Muscle layer of duodenum (tissue), 2 donors: ENCODE measurements around the gene MOGAT3.
A peak's percentile ranks its signal among the peaks of the same experiment; 100 is the strongest.
"Not testable (repeated sequence)": the region's sequence is repeated elsewhere in the genome, so short reads cannot be mapped to it uniquely, and the experiment has no call there.

Experiments
- H3K27ac ChIP-seq: one replicate; pipeline ENCODE4 v1.7.0; 2013; ENCODE audit warnings: mild to moderate bottlenecking, low read length
- H3K27me3 ChIP-seq: one replicate; pipeline ENCODE4 v1.7.0; 2013; ENCODE audit warnings: low read depth, mild to moderate bottlenecking, control low read depth, low read length
- H3K36me3 ChIP-seq, 2 donors: one replicate each; pipeline ENCODE4 v1.7.0; 2013; ENCODE audit warnings: low read length in 2 of 2, control low read depth in 1 of 2, mild to moderate bottlenecking in 1 of 2; ENCODE audit not compliant: insufficient read depth in 2 of 2, control insufficient read depth in 1 of 2
- H3K4me1 ChIP-seq, 2 donors: one replicate each; pipeline ENCODE4 v1.7.0; 2013; ENCODE audit warnings: low read length in 2 of 2, mild to moderate bottlenecking in 2 of 2, control low read depth in 1 of 2, moderate library complexity in 1 of 2; ENCODE audit not compliant: insufficient read depth in 2 of 2, control insufficient read depth in 1 of 2
- H3K4me3 ChIP-seq, 2 donors: one replicate each; pipeline ENCODE4 v1.7.0; 2013; ENCODE audit warnings: low read length in 2 of 2, low read depth in 1 of 2, mild to moderate bottlenecking in 1 of 2
- H3K9me3 ChIP-seq, 2 donors: one replicate each; pipeline ENCODE4 v1.7.0; 2013; ENCODE audit warnings: low read length in 2 of 2, control low read depth in 1 of 2, mild to moderate bottlenecking in 1 of 2; ENCODE audit not compliant: control insufficient read depth in 1 of 2
- donor health status: healthy.

Gene MOGAT3

DNA sequence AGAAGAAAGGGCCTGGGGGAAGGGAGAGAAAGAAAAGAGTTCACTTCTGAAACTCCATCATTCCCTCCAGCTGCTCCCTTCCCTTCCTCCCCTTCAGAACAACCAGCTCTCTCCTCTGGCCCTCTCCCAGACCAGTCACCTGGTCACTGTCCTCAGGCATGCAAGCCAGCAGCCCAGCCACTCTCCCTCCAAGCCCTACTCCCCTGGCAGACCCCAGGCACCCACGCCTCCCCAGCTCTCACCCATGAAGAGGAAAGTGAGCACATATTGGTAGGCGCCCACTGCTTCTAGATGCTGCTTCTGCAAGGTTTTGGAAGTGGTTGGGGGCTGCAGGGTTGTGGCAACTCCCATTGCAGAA lies 353 bp downstream of the MOGAT3 start:
- peaks cover 0 to 9% of the 10 kb centered on the region in 2 donors for H3K4me1 ChIP-seq
- no peaks in the 10 kb centered on the region for H3K9me3 ChIP-seq
- peak overlapping the region in 1 of 2 donors; percentile 45 for H3K4me3 ChIP-seq
- no peaks in the 10 kb centered on the region for H3K36me3 ChIP-seq
- peak overlapping the region; percentile 27 for H3K27ac ChIP-seq
- peaks cover 14% of the 10 kb centered on the region for H3K27me3 ChIP-seq

- peaks cover 14% of the 10 kb centered on the region for H3K27me3 ChIP-seq
- H3K4me3 ChIP-seq, H3K27ac ChIP-seq, H3K4me1 ChIP-seq, H3K9me3 ChIP-seq, H3K36me3 ChIP-seq: not testable (repeated sequence)
Observed at GRCh38 chr7:101199522-101199921, 1.3 kb downstream of the MOGAT3 start.

DNA sequence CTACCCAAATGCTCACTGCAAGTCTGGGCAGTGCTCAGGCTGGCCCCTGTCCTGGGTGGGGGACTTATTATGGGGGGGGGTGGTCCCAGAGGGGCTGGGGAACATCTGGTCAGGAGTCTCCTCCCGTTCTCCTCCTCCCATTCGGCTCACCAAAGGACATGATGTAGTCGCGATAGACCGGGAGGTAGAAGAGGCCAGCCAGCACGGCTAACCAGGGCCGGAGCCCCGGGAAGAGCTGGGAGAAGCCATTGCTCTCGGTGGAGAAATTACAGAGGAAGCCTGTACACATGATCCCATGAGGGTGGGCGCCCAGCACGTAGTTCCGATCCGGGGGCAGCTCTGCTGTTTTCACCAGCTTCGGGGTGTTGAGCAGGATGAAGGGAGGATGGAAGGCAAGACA lies 2.4 kb downstream of the MOGAT3 start:
- H3K4me1 ChIP-seq: peaks cover 0 to 9% of the 10 kb centered on the region in 2 donors
- no peaks in the 10 kb centered on the region for H3K9me3 ChIP-seq
- peaks cover 14% of the 10 kb centered on the region for H3K27me3 ChIP-seq
- H3K4me3 ChIP-seq: no peak overlapping the region
- no peaks in the 10 kb centered on the region for H3K36me3 ChIP-seq
- H3K27ac ChIP-seq: no peak overlapping the region

- H3K27me3 ChIP-seq: peaks cover 14% of the 10 kb centered on the region
- H3K4me3 ChIP-seq: no peak overlapping the region
- H3K36me3 ChIP-seq: no peaks in the 10 kb centered on the region
- no peaks in the 10 kb centered on the region for H3K9me3 ChIP-seq
- H3K27ac ChIP-seq: no peak overlapping the region
- H3K4me1 ChIP-seq: peaks cover 0 to 9% of the 10 kb centered on the region in 2 donors
Observed at GRCh38 chr7:101197991-101198390, 2.8 kb downstream of the MOGAT3 start.

DNA sequence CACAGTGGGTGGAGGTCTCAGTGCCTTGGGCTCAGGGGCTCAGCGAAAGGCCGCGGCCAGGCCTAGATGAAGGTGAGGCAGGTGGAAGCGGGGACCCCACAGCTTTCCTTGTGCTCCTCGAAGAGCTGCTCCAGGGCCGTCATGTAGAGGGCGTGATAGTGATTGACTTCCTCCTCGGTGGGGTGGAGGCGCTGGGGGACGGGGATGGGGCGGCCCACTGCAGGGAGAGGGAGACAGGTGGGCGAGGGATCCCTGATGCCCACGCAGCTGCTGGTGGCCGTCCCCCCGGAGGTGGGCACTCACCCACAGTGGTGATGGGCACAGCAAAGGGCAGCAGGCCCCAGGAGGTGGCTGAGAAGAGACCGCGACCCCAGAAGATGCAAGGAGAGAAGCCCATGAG lies 5.0 kb downstream of the MOGAT3 start:
- Histone ChIP-seq H3K4me1 (no peaks in the 10 kb centered on the region), H3K36me3 (no peaks in the 10 kb centered on the region), H3K9me3 (no peaks in the 10 kb centered on the region), H3K4me3 (no peak overlapping the region), H3K27ac (no peak overlapping the region), H3K27me3 (peaks cover 6% of the 10 kb centered on the region)

DNA sequence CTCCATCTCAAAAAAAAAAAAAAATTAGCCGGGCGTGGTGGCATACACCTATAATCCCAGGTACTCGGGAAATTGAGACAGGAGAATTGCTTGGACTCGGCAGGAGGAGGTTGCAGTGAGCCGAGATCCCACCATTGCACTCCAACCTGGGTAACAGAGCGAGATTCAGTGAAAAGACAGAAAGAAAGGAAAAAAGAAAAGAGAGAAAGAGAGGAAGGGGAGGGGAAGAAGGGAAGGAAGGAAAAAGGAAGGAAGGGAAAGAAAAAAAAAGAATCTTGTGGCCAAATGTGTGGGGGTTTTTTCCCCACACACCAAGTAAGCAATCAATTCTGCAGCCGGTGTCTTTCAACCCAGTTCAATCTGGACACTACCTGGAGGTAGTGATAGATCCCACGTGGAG lies 11.7 kb downstream of the MOGAT3 start:
- Histone ChIP-seq H3K9me3 (no peaks in the 10 kb centered on the region), H3K4me1 (no peaks in the 10 kb centered on the region), H3K4me3 (no peak overlapping the region), H3K36me3 (no peaks in the 10 kb centered on the region), H3K27me3 (no peaks in the 10 kb centered on the region), H3K27ac (no peak overlapping the region)

DNA sequence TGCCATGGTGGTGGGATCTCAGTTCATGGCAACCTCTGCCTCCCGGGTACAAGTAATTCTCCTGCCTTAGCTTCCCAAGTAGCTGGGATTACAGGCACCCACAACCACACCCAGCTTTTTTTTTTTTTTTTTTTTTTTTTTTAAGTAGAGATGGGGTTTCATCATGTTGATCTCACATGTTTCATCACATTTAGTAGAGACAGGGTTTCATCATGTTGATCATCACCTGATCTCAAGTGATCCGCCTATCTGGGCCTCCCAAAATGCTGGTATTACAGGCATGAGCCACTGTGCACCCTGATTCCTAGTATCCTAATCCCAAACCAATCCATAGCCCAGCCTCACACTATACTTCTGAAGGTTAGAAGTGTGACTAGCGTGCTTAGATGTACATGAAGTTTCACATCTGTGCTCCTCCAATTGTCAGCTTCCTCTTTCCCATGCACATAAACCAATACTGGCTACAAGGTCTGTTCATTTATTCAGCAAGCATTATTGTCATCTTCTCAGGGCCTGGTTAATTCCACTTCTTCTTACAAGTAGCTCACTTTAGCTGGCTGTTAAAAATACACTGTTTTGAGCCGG lies 13.9 kb downstream of the MOGAT3 start:
- Histone ChIP-seq H3K4me3 (no peak overlapping the region), H3K27me3 (no peaks in the 10 kb centered on the region), H3K36me3 (no peaks in the 10 kb centered on the region), H3K9me3 (no peaks in the 10 kb centered on the region), H3K27ac (no peak overlapping the region), H3K4me1 (no peaks in the 10 kb centered on the region)

DNA sequence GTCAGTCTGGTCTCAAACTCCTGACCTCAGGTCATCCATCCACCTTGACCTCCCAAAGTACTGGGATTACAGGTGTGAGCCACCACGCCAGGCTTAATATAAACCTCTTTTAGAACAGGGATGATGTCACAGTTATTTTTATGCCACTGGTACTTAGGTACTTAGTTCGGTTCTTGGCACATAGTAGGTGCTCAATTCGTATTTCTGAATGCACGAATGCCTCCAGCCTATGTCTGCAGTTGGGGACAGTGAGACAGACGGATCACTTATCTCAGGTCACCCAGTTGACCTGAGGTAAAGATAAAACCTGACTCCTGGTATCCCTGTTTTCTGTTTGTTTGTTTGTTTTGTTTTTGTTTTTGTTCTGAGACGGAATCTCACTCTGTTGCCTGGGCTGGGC lies 14.6 kb downstream of the MOGAT3 start:
- no peaks in the 10 kb centered on the region for H3K27me3 ChIP-seq

DNA sequence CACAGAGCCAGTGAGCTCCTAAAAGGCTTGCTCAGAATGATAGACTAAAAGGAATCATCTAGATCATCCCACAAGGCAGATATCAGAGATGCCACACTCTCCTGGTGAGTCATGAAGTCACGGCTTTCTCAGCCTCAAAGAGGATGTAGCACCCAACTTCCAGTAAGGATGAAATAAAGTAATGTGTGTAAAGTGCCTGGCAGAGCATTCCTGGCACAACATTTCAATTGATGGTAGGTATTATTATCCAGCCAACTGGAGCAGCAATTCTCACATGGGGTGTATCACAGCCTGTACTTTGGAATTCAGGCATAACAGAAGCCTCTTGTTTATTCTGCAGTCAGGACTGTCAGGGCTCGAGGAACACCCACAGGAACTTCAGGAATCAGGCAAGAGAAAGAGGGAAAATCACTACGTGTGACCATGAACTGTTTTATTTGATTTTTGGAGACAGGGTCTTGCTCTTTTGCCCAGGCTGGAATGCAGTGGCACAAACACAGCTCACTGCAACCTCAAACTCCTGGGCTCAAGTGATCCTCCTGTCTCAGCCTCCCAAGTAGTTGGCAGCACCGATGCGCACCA lies 15.5 kb downstream of the MOGAT3 start:
- Histone ChIP-seq H3K9me3 (no peaks in the 10 kb centered on the region), H3K27me3 (peaks cover 7% of the 10 kb centered on the region), H3K4me1 (peaks cover 0 to under 1% of the 10 kb centered on the region in 2 donors), H3K36me3 (no peaks in the 10 kb centered on the region), H3K4me3 (no peak overlapping the region), H3K27ac (no peak overlapping the region)

More for the DNA sequence above, 14.6 kb downstream of the MOGAT3 start:
- H3K36me3 ChIP-seq: no peaks in the 10 kb centered on the region
- no peak overlapping the region for H3K27ac ChIP-seq
- H3K4me3 ChIP-seq: no peak overlapping the region
- H3K9me3 ChIP-seq: no peaks in the 10 kb centered on the region
- no peaks in the 10 kb centered on the region for H3K4me1 ChIP-seq

DNA sequence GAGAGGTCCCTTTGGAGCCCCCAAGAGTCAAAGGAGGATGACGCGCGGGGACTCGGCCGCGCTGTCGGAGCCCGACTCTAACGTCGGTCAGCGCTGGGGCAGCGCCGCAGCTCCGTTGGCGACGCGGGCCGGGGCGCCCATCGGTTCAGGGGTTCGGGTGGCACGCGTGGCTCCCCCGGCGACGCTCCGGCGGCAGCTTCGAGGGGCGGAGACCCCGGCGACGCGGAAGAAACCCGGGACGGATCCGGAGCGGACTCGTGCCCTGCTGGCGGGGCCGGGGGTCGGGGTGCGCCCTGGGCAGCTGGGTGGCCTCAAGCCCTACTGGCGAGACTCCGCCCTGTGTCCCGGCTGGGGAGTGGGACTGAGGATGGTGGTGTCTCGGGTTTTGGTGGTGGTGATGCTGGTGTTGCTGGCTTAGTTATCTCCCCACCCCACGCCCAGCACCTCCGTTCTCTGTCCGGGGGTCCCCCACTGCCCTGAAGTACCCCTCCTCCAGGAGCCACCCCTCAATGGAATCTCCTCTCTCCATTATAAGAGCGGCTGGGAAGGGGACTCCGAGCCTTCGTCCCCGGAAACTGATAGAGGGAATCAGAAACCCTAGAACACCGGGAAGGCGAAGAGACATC lies 20.6 kb downstream of the MOGAT3 start, which contains the start of gene NAT16:
NAT16 (minus strand) TSS at position 164 of the 626 bp plus-strand sequence. CDS start 5,486 bp downstream, outside the sequence.
- H3K9me3 ChIP-seq: no peaks in the 10 kb centered on the region

GRCh38 chr7:101179713-101180112 lies 21.1 kb downstream of the MOGAT3 start:
- peaks cover 0 to 16% of the 10 kb centered on the region in 2 donors for H3K4me1 ChIP-seq
- H3K27ac ChIP-seq: no peak overlapping the region
- no peaks in the 10 kb centered on the region for H3K36me3 ChIP-seq
- H3K9me3 ChIP-seq: no peaks in the 10 kb centered on the region
- peaks cover 46% of the 10 kb centered on the region for H3K27me3 ChIP-seq
- no peak overlapping the region for H3K4me3 ChIP-seq

More for the DNA sequence above, 20.6 kb downstream of the MOGAT3 start, which contains the start of gene NAT16:
- Histone ChIP-seq H3K4me1 (peaks cover 0 to 16% of the 10 kb centered on the region in 2 donors), H3K27ac (no peak within 1 kb of the TSS), H3K27me3 (peaks cover 44% of the 10 kb centered on the region), H3K4me3 (no peak within 1 kb of the TSS), H3K36me3 (no peaks in the 10 kb centered on the region)
